WTC11 (cell line): ENCODE measurements around the gene CTNND1. TPM values are rescaled to one million over a fixed set of nuclear protein-coding genes. Genes with fewer than 3 reads are reported as not detected.
A peak's percentile ranks its signal among the peaks of the same experiment; 100 is the strongest.

Experiments
- ATAC-seq: fragments of 200-7000 bp; cut with Tn5 transposase; 2 replicates; pipeline ENCODE4 v1.10.0; 2021; ENCODE audit warnings: mild to moderate bottlenecking, moderate library complexity
- CTCF ChIA-PET: fragments of 300-600 bp; sonication (Branson Sonifier 250); formaldehyde crosslinking; loops from one replicate; lab custom pipeline; 2021; ENCODE audit warnings: antibody characterized with exemption; lab: Charles Lee
- POLR2A ChIA-PET: fragments of 350-600 bp; sonication (Branson Sonifier 250); formaldehyde crosslinking; loops from one replicate; lab custom pipeline; 2021; ENCODE audit warnings: antibody characterized with exemption; lab: Charles Lee
- DNase-seq: peaks from one replicate; pipeline ENCODE4 v3.0.0; 2021; ENCODE audit warnings: low spot score
- H3K27ac Mint-ChIP-seq: 2 replicates; pipeline ENCODE4 v1.8.0; 2021; ENCODE audit warnings: mixed read lengths
- H3K27me3 Mint-ChIP-seq: 2 replicates; pipeline ENCODE4 v1.8.0; 2021; ENCODE audit warnings: low read depth, mild to moderate bottlenecking, moderate library complexity, mixed read lengths
- H3K36me3 Mint-ChIP-seq: 2 replicates; pipeline ENCODE4 v1.8.0; 2021; ENCODE audit warnings: mixed read lengths
- H3K4me1 Mint-ChIP-seq: 2 replicates; pipeline ENCODE4 v1.8.0; 2022; ENCODE audit warnings: mixed read lengths
- H3K4me3 Mint-ChIP-seq: 2 replicates; pipeline ENCODE4 v1.8.0; 2021; ENCODE audit warnings: mild to moderate bottlenecking, moderate library complexity, mixed read lengths
- H3K9me3 Mint-ChIP-seq: 2 replicates; pipeline ENCODE4 v1.8.0; 2021; ENCODE audit warnings: mixed read lengths
- ATF2 ChIP-seq: sonication (generic); formaldehyde crosslinking; IDR thresholded peaks from 2 replicates; pipeline ENCODE4 v1.8.1; 2022; ENCODE audit warnings: low read depth, missing genetic modification reagents, borderline replicate concordance
- CREB1 ChIP-seq: sonication (generic); formaldehyde crosslinking; IDR thresholded peaks from 2 replicates; pipeline ENCODE4 v1.8.0; 2023; ENCODE audit warnings: mild to moderate bottlenecking, missing genetic modification reagents
- E2F1 ChIP-seq: sonication (generic); formaldehyde crosslinking; IDR thresholded peaks from 2 replicates; pipeline ENCODE4 v1.8.0; 2022; ENCODE audit warnings: mild to moderate bottlenecking, missing genetic modification reagents
- ERG ChIP-seq: fragments of 250-450 bp; sonication (Bioruptor Pico); IDR thresholded peaks from 2 replicates; pipeline ENCODE4 v1.8.0; 2021; ENCODE audit warnings: mild to moderate bottlenecking
- ESRRA ChIP-seq: sonication (generic); formaldehyde crosslinking; IDR thresholded peaks from 2 replicates; pipeline ENCODE4 v1.8.1; 2022; ENCODE audit warnings: mild to moderate bottlenecking, missing genetic modification reagents, borderline replicate concordance
- ETV6 ChIP-seq: sonication (generic); formaldehyde crosslinking; IDR thresholded peaks from 2 replicates; pipeline ENCODE4 v1.8.1; 2022; ENCODE audit warnings: mild to moderate bottlenecking, missing genetic modification reagents
- FOXJ3 ChIP-seq: sonication (generic); formaldehyde crosslinking; IDR thresholded peaks from 2 replicates; pipeline ENCODE4 v1.9.0; 2021; ENCODE audit warnings: missing genetic modification reagents, mild to moderate bottlenecking, borderline replicate concordance
- FOXK1 ChIP-seq: sonication (generic); formaldehyde crosslinking; IDR thresholded peaks from 2 replicates; pipeline ENCODE4 v1.8.0; 2022; ENCODE audit warnings: mild to moderate bottlenecking, moderate library complexity, missing genetic modification reagents
- NFE2L1 ChIP-seq: sonication (generic); formaldehyde crosslinking; IDR thresholded peaks from 2 replicates; pipeline ENCODE4 v1.8.1; 2023; ENCODE audit warnings: missing genetic modification reagents
- NFYB ChIP-seq: sonication (generic); formaldehyde crosslinking; conservative IDR thresholded peaks from 2 replicates; pipeline ENCODE4 v1.8.0; 2022; ENCODE audit warnings: low read depth, missing genetic modification reagents
- NR1H2 ChIP-seq: sonication (generic); formaldehyde crosslinking; IDR thresholded peaks from 2 replicates; pipeline ENCODE4 v1.9.0; 2021; ENCODE audit warnings: mild to moderate bottlenecking, moderate library complexity, missing genetic modification reagents
- PRDM15 ChIP-seq: sonication (generic); formaldehyde crosslinking; IDR thresholded peaks from 2 replicates; pipeline ENCODE4 v1.8.0; 2022; ENCODE audit warnings: missing genetic modification reagents
- STAT6 ChIP-seq: sonication (generic); formaldehyde crosslinking; conservative IDR thresholded peaks from 2 replicates; pipeline ENCODE4 v1.8.1; 2023; ENCODE audit warnings: mild to moderate bottlenecking, low read depth, missing genetic modification reagents, moderate library complexity
- USF1 ChIP-seq: sonication (generic); formaldehyde crosslinking; IDR thresholded peaks from 2 replicates; pipeline ENCODE4 v1.8.0; 2022; ENCODE audit warnings: mild to moderate bottlenecking, missing genetic modification reagents
- ZNF219 ChIP-seq: sonication (generic); formaldehyde crosslinking; IDR thresholded peaks from 2 replicates; pipeline ENCODE4 v1.8.0; 2023; ENCODE audit warnings: missing genetic modification reagents, mild to moderate bottlenecking, borderline replicate concordance
- total RNA-seq: library from RNA; stranded (reverse); gene quantifications from 3 replicates; pipeline ENCODE4 v1.2.3, GENCODE V29; 2021

The CTNND1 gene
- total RNA-seq, 1 experiment from 2014 or later: 165 TPM

- TF ChIP-seq PRDM15 (CRISPR knock-in tag): no peak
- no peak for TF ChIP-seq ERG
- no peak for TF ChIP-seq NR1H2 (CRISPR knock-in tag)
- TF ChIP-seq ZNF219 (CRISPR knock-in tag): no peak
- no peak for TF ChIP-seq ATF2
- no peak for TF ChIP-seq FOXK1 (CRISPR knock-in tag)
- no peak for TF ChIP-seq ESRRA
- TF ChIP-seq NFE2L1: no peak
- no peak for TF ChIP-seq NFYB (CRISPR knock-in tag)
- TF ChIP-seq USF1: no peak
- TF ChIP-seq STAT6 (CRISPR knock-in tag): no peak
Observed at GRCh38 chr11:57758174-57758573, 3.4 kb upstream of the CTNND1 start (continued).

GRCh38 chr11:57762235-57762861, 746 bp downstream of the CTNND1 start:
- no peak for TF ChIP-seq FOXJ3 (CRISPR knock-in tag)
- no peak for TF ChIP-seq CREB1 (CRISPR knock-in tag)
- no peak for TF ChIP-seq E2F1 (CRISPR knock-in tag)
- TF ChIP-seq ETV6 (CRISPR knock-in tag): no peak
- Mint-ChIP-seq H3K27me3 (no peaks in the 10 kb centered on the region), H3K4me3 (peak overlapping the region; percentile 99), H3K27ac (peak overlapping the region; percentile 96), H3K9me3 (peaks cover 5% of the 10 kb centered on the region), H3K36me3 (peaks cover 19% of the 10 kb centered on the region), H3K4me1 (peaks cover 39% of the 10 kb centered on the region)
- no peak for DNase-seq
- POLR2A ChIA-PET: interaction anchor here (0.6 to 8.2 kb wide), 4 partner anchors 16 to 262 kb away, joined by 3 to 188 read pairs (median 12); partner anchors contain the start of gene SELENOH
- no peak for ATAC-seq
- CTCF ChIA-PET: interaction anchor here (3.1 to 8.0 kb wide), 3 partner anchors 11 to 37 kb away, joined by 23 to 110 read pairs (median 43); partner anchors contain the start of gene BTBD18
